NCI-H1048 (cell line): ENCODE data around the gene HOXB8.

Source experiments
- DNase-seq: peaks from one replicate; lab custom pipeline; 2025; lab: John Stamatoyannopoulos, UW

Gene HOXB8

GRCh38 chr17:48624544-48625494 lies 9.7 kb upstream of the HOXB8 start:
- DNase-seq = no peak

GRCh38 chr17:48624118-48624517 lies 9.0 kb upstream of the HOXB8 start:
- no peak for DNase-seq

GRCh38 chr17:48623583-48623982 lies 8.5 kb upstream of the HOXB8 start:
- DNase-seq = no peak

GRCh38 chr17:48622857-48623256 lies 7.8 kb upstream of the HOXB8 start:
- DNase-seq = no peak

GRCh38 chr17:48621410-48622392 lies 6.6 kb upstream of the HOXB8 start:
- no peak for DNase-seq

- no peak for DNase-seq
Observed at GRCh38 chr17:48620461-48621139, 5.5 kb upstream of the HOXB8 start.

- no peak for DNase-seq
Observed at GRCh38 chr17:48619826-48620449, 4.8 kb upstream of the HOXB8 start.

- DNase-seq = no peak
Observed at GRCh38 chr17:48618256-48618896, 3.3 kb upstream of the HOXB8 start.

- DNase-seq = no peak
Observed at GRCh38 chr17:48617471-48618255, 2.6 kb upstream of the HOXB8 start.

- DNase-seq = no peak
Observed at GRCh38 chr17:48616717-48617470, 1.8 kb upstream of the HOXB8 start.

- no peak for DNase-seq
Observed at GRCh38 chr17:48615963-48616716, 1.0 kb upstream of the HOXB8 start.

GRCh38 chr17:48613862-48614694 lies 1.0 kb downstream of the HOXB8 start:
- no peak for DNase-seq

GRCh38 chr17:48612854-48613691 lies 2.0 kb downstream of the HOXB8 start:
- no peak for DNase-seq

GRCh38 chr17:48612456-48612853 lies 2.6 kb downstream of the HOXB8 start:
- DNase-seq = no peak

GRCh38 chr17:48611681-48612455 lies 3.2 kb downstream of the HOXB8 start:
- no peak for DNase-seq

- no peak for DNase-seq
Observed at GRCh38 chr17:48611213-48611612, 3.9 kb downstream of the HOXB8 start.
